Panc1 (cell line): ENCODE measurements around the gene RAP1GAP2.

Experiments used
- POLR2AphosphoS5 ChIP-seq: IDR thresholded peaks from 2 replicates; pipeline ENCODE4 v1.6.1; 2012; ENCODE audit warnings: mild to moderate bottlenecking, low read depth, low read length, moderate library complexity
- SIN3A ChIP-seq: IDR thresholded peaks from 2 replicates; pipeline ENCODE4 v1.6.1; 2012; ENCODE audit warnings: low read depth, mild to moderate bottlenecking, low read length, moderate library complexity, borderline replicate concordance; ENCODE audit not compliant: insufficient read depth
- TF ChIP-seq, protein P1 (sequence below): fragments of 450-650 bp; IDR thresholded peaks from 2 replicates; pipeline ENCODE4 v1.5.1; 2017; ENCODE audit warnings: mild to moderate bottlenecking
- TF ChIP-seq, protein P2 (sequence below), 2 experiments: IDR thresholded peaks; 2 replicates each; pipeline ENCODE4 v1.6.1; 2011 to 2012; ENCODE audit warnings: low read depth in 2 of 2, control low read depth in 1 of 2, low read length in 1 of 2, mild to moderate bottlenecking in 1 of 2, moderate library complexity in 1 of 2; ENCODE audit not compliant: insufficient read depth in 1 of 2

DNA sequence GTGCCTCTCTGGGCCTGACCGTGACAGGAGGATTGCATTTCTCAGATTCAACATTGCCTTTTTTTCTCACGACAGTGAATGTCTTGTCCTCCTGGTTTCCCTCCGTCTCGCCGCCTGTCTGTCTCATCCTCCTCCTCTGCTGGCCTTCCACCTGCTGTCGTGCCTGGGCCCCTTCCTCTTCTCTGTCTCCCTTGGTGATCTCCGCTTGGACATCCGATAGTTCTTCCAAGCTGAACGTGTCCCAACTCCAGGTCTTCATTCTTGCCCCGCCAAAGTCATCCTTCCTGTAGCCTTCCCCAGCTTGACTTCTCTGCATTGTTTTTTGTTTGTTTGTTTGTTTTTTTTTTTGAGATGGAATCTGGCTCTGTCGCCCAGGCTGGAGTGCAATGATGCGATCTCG, 79.4 kb downstream of the RAP1GAP2 start:
- TF ChIP-seq, protein P1, sequence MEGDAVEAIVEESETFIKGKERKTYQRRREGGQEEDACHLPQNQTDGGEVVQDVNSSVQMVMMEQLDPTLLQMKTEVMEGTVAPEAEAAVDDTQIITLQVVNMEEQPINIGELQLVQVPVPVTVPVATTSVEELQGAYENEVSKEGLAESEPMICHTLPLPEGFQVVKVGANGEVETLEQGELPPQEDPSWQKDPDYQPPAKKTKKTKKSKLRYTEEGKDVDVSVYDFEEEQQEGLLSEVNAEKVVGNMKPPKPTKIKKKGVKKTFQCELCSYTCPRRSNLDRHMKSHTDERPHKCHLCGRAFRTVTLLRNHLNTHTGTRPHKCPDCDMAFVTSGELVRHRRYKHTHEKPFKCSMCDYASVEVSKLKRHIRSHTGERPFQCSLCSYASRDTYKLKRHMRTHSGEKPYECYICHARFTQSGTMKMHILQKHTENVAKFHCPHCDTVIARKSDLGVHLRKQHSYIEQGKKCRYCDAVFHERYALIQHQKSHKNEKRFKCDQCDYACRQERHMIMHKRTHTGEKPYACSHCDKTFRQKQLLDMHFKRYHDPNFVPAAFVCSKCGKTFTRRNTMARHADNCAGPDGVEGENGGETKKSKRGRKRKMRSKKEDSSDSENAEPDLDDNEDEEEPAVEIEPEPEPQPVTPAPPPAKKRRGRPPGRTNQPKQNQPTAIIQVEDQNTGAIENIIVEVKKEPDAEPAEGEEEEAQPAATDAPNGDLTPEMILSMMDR = no peak
- no peak for TF ChIP-seq POLR2AphosphoS5
- no peak for TF ChIP-seq SIN3A
- TF ChIP-seq, protein P2, sequence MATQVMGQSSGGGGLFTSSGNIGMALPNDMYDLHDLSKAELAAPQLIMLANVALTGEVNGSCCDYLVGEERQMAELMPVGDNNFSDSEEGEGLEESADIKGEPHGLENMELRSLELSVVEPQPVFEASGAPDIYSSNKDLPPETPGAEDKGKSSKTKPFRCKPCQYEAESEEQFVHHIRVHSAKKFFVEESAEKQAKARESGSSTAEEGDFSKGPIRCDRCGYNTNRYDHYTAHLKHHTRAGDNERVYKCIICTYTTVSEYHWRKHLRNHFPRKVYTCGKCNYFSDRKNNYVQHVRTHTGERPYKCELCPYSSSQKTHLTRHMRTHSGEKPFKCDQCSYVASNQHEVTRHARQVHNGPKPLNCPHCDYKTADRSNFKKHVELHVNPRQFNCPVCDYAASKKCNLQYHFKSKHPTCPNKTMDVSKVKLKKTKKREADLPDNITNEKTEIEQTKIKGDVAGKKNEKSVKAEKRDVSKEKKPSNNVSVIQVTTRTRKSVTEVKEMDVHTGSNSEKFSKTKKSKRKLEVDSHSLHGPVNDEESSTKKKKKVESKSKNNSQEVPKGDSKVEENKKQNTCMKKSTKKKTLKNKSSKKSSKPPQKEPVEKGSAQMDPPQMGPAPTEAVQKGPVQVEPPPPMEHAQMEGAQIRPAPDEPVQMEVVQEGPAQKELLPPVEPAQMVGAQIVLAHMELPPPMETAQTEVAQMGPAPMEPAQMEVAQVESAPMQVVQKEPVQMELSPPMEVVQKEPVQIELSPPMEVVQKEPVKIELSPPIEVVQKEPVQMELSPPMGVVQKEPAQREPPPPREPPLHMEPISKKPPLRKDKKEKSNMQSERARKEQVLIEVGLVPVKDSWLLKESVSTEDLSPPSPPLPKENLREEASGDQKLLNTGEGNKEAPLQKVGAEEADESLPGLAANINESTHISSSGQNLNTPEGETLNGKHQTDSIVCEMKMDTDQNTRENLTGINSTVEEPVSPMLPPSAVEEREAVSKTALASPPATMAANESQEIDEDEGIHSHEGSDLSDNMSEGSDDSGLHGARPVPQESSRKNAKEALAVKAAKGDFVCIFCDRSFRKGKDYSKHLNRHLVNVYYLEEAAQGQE (IDR thresholded peaks at IDR 0.05; ENCODE audit: insufficient read depth in 1 of 2, low read depth in 2 of 2, low read length in 1 of 2) = no peak
